ENCODE data around the gene DOK3. TPM values are rescaled to one million over a fixed set of nuclear protein-coding genes. Genes with fewer than 3 reads are reported as not detected.

The DOK3 gene
- total RNA-seq, 1 donor from 2014 or later, result 4.7 TPM

- H3K9me3 Mint-ChIP-seq, result no peaks in the 10 kb centered on the region
- H3K4me3 Mint-ChIP-seq, result no peak overlapping the region
- no peak for TF ChIP-seq CTCF (IDR thresholded peaks at IDR 0.05; ENCODE audit: unreplicated experiment)
- peaks cover 19% of the 10 kb centered on the region for H3K36me3 Mint-ChIP-seq
- H3K27ac Mint-ChIP-seq, result no peak overlapping the region
- H3K4me1 Mint-ChIP-seq, result peaks cover 12% of the 10 kb centered on the region
- no peaks in the 10 kb centered on the region for H3K27me3 Mint-ChIP-seq (ENCODE audit: low read depth)
- DNase-seq (ENCODE audit: low spot score in 2 of 2, unreplicated experiment in 2 of 2), result no peak
Observed at GRCh38 chr5:177458912-177459350, 50.7 kb downstream of the DOK3 start.

DNA sequence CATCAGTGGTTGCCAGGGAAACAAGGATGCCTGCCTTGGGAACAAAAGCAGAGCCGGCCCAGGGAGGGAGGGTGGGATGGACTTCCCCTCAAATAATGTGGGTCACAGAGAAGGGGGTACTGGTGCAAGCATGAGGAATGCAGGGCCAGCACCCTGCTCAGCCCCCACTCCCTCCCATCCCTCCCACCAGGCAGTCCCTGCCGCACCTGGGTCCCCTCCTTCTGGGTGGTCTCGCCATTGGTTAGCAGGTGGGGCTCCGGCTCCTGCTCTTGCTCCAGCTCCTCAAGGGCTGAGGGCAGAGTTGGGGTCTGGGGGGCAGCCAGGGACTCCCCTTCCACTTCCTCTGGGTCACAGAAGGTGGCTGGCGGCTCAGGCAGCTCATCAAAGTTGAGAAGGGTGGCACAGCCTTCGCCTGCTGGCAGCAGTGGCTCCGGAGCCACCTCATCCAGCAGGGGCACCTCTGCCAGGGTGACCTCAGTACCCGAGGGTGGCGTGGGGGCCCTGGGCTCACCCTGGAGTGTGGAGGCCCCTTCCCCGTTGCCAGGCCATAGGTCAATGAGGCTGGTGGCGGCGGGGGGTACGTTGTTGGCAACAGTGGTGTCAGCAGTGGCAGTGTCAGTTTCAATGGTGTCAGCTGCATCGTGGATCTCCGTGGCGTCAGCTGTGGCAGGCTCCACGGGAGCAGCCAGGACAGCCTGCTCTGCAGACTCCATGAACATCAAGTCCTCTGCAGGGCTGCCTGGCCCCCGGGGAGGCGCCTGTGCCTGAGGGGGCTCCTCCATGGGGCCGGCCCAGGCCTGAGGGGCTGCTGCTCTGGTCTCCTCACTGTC is 51.6 kb downstream of the DOK3 start:
- peak; percentile 62 for TF ChIP-seq CTCF (IDR thresholded peaks at IDR 0.05; ENCODE audit: unreplicated experiment)
- Mint-ChIP-seq H3K27ac (peak overlapping the region; percentile 94), H3K36me3 (peaks cover 12% of the 10 kb centered on the region), H3K4me1 (peaks cover 17% of the 10 kb centered on the region), H3K9me3 (no peaks in the 10 kb centered on the region), H3K4me3 (no peak overlapping the region), H3K27me3 (ENCODE audit: low read depth) (peaks cover 1% of the 10 kb centered on the region)
- DNase-seq (ENCODE audit: low spot score in 2 of 2, unreplicated experiment in 2 of 2), result no peak

- Mint-ChIP-seq H3K4me3 (peak overlapping the region; percentile 29), H3K36me3 (peaks cover 9% of the 10 kb centered on the region), H3K9me3 (no peaks in the 10 kb centered on the region), H3K27ac (peak overlapping the region; percentile 97), H3K27me3 (ENCODE audit: low read depth) (peaks cover 1% of the 10 kb centered on the region), H3K4me1 (peaks cover 17% of the 10 kb centered on the region)
- TF ChIP-seq CTCF (IDR thresholded peaks at IDR 0.05; ENCODE audit: unreplicated experiment), result peak; percentile 87
- DNase-seq (ENCODE audit: low spot score in 2 of 2, unreplicated experiment in 2 of 2), result peak in 1 of 2 experiments; percentile 68
Observed at GRCh38 chr5:177456976-177457851, 52.4 kb downstream of the DOK3 start.

DNA sequence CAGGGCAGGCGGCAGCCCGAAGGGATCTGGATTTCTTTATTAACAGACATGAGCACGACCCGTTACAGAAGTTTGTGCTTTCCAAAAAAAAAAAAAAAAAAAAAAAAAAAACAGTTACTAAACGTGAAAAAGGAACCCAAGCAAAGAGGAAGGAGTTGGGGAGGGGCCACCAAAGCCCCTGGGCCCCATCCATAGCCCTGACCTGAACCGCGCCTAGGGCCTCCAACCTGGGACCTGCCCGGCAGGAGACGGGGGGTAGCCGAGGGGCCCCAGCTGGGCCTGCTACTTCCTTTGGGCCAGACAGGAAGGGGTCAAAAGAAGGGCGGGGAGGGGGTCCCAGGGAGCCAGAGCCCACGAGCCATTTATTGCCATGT is 53.0 kb downstream of the DOK3 start:
- H3K27me3 Mint-ChIP-seq (ENCODE audit: low read depth), result peaks cover 1% of the 10 kb centered on the region

More for the DNA sequence above, 53.0 kb downstream of the DOK3 start:
- Mint-ChIP-seq H3K4me1 (peaks cover 17% of the 10 kb centered on the region), H3K36me3 (peaks cover 8% of the 10 kb centered on the region), H3K27ac (peak overlapping the region; percentile 97), H3K4me3 (peak overlapping the region; percentile 72), H3K9me3 (no peaks in the 10 kb centered on the region)
- no peak for DNase-seq (ENCODE audit: low spot score in 2 of 2, unreplicated experiment in 2 of 2)
- TF ChIP-seq CTCF (IDR thresholded peaks at IDR 0.05; ENCODE audit: unreplicated experiment), result no peak

All from mesothelial cell of epicardium (in vitro differentiated cells).